ENCODE measurements around the gene ASB2. TPM values are rescaled to one million over a fixed set of nuclear protein-coding genes. Genes with fewer than 3 reads are reported as not detected.
A peak's percentile ranks its signal among the peaks of the same experiment; 100 is the strongest.

Gene ASB2
- total RNA-seq, 1 donor from 2014 or later: 251 TPM

DNA sequence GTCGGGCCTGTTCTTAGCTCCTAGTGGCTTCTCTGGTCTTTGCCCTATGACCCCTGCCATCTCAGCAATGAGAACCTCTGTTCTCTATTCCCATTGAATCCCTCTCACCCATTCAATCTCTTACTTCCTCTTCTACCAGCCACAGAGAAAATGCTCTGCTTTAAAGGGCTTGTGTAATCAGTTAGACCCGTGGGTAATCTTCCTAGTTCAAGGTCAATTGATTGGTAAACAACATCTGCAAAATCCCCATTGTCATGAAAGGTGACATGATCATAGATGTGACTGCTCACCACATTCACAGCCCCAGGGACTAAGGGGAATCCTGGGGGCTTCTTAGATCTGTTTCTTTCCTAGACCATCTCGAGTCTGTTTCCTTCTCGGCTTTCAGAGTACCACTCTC lies 13.6 kb upstream of the ASB2 start:
- Histone ChIP-seq H3K4me1 (peaks cover 20% of the 10 kb centered on the region), H3K27ac (replicated peaks) (no peak overlapping the region), H3K27me3 (ENCODE audit: low read depth) (no peaks in the 10 kb centered on the region), H3K36me3 (no peaks in the 10 kb centered on the region), H3K9me3 (replicated peaks) (no peaks in the 10 kb centered on the region), H3K4me3 (no peak overlapping the region)
- intact Hi-C loops (cut with micrococcal nuclease): no loop called here
- DNase-seq: no peak
- no peak for TF ChIP-seq CTCF (IDR thresholded peaks at IDR 0.05; ENCODE audit: borderline replicate concordance)

- Histone ChIP-seq H3K4me1 (peaks cover 36% of the 10 kb centered on the region), H3K36me3 (no peaks in the 10 kb centered on the region), H3K27me3 (ENCODE audit: low read depth) (no peaks in the 10 kb centered on the region), H3K9me3 (replicated peaks) (no peaks in the 10 kb centered on the region), H3K4me3 (peak overlapping the region; percentile 50), H3K27ac (replicated peaks) (peak overlapping the region; percentile 89)
- intact Hi-C loops (cut with micrococcal nuclease): no loop called here
- no peak for TF ChIP-seq CTCF (IDR thresholded peaks at IDR 0.05; ENCODE audit: borderline replicate concordance)
- no peak for DNase-seq
Observed at GRCh38 chr14:93987815-93988476, 11.6 kb upstream of the ASB2 start.

- H3K27me3 ChIP-seq (ENCODE audit: low read depth): no peaks in the 10 kb centered on the region
- intact Hi-C loops (cut with micrococcal nuclease): no loop called here
- TF ChIP-seq CTCF (IDR thresholded peaks at IDR 0.05; ENCODE audit: borderline replicate concordance): no peak
- no peaks in the 10 kb centered on the region for H3K9me3 ChIP-seq (replicated peaks)
- peak overlapping the region; percentile 89 for H3K27ac ChIP-seq (replicated peaks)
- no peaks in the 10 kb centered on the region for H3K36me3 ChIP-seq
- H3K4me3 ChIP-seq: peak overlapping the region; percentile 50
- H3K4me1 ChIP-seq: peaks cover 42% of the 10 kb centered on the region
- no peak for DNase-seq
Observed at GRCh38 chr14:93987376-93987775, 11.0 kb upstream of the ASB2 start.

DNA sequence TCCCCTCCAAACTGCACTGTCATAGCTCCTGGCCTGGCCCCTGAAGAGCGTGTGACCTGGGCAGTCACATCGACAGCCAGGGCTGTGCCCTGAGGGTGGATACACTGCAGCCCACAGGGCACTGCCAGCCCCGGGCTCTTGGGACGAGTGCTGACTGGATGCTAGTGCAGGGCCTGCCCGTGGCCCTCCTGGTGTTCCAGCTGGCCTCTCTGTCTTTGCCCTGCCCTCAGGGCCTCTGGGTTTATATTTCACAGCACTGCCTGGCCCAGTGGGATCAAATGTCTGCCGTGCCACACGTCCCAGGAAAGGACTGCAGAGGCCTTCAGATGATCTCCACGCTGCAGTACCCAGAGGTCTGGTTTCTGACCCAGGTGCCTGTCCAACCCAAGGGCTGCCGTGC lies 10.6 kb upstream of the ASB2 start:
- H3K27me3 ChIP-seq (ENCODE audit: low read depth): no peaks in the 10 kb centered on the region
- peaks cover 46% of the 10 kb centered on the region for H3K4me1 ChIP-seq
- H3K9me3 ChIP-seq (replicated peaks): no peaks in the 10 kb centered on the region
- no peaks in the 10 kb centered on the region for H3K36me3 ChIP-seq
- intact Hi-C loops (cut with micrococcal nuclease): no loop called here
- H3K27ac ChIP-seq (replicated peaks): peak overlapping the region; percentile 89
- H3K4me3 ChIP-seq: peak overlapping the region; percentile 50
- TF ChIP-seq CTCF (IDR thresholded peaks at IDR 0.05; ENCODE audit: borderline replicate concordance): no peak
- DNase-seq: peak; percentile 69

DNA sequence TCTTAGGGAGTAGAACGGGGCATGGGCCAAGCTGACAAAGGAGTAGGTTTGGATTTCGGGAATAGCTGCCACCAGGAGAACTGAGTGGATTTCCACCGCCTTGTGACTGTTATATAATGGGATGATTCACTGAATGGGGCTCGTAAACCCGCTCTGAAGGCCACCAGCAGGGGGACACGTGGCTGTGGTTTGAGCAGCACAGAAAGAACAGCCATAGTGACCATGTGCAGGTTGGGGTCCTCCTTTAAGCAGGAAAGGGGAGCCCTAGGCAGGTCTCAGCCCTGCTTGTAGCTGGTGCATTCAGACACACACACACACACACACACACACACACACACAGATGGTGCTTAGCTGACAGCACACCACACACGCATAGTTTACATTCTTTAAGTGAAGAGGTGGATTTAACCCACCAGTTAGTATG lies 8.6 kb upstream of the ASB2 start:
- Histone ChIP-seq H3K4me3 (no peak overlapping the region), H3K4me1 (peaks cover 64% of the 10 kb centered on the region), H3K27ac (replicated peaks) (peak overlapping the region; percentile 89), H3K27me3 (ENCODE audit: low read depth) (no peaks in the 10 kb centered on the region), H3K9me3 (replicated peaks) (no peaks in the 10 kb centered on the region), H3K36me3 (no peaks in the 10 kb centered on the region)
- intact Hi-C loops (cut with micrococcal nuclease): no loop called here
- peak; percentile 53 for DNase-seq
- TF ChIP-seq CTCF (IDR thresholded peaks at IDR 0.05; ENCODE audit: borderline replicate concordance): peak; percentile 49

All from left ventricle myocardium inferior (tissue), 1 donor.